ENCODE data around the gene C1orf53.

Gene C1orf53

DNA sequence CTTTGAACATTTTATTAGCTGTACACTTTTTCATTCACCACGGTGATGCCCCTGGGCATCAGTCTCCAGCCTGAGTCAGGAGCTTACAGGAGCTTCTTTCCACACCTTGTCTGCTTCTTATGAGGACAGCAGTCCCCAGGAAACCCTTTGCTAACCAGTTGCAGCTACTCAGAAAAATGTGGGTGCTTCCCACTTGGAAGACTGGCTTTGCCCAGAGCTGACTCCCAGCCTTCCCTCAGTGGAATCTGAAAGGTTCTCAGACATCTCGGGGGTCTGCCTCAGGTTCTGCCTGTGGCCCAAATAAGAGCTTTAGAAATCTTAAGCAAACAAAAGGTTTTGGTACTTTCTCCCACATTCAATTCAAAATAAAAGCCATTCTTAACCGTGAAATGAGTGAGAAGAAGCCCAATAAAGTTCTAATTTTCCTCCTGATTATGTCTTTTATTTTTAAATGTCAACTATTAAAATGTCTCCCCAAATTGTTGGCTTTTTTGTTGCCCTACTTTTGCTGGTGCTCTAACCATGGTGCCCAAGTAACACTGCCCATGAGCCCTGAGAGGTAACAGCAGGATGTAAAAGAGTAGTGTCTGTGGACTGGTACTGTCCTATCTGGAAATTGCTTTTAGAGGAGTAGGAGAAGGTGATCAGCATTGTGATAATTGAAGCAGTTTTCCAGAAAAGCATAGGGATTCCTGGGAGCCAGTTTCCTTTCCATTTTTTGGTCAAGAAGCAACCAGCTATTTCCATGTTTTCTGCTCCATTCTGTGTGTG lies 5.6 kb downstream of the C1orf53 start:
- in situ Hi-C loops (cut with MboI; ENCODE audit: low sequenced_read_pairs), result no loop called here

- in situ Hi-C loops (cut with MboI; ENCODE audit: low sequenced_read_pairs), result no loop called here
Measured at GRCh38 chr1:197908716-197909220, 6.3 kb downstream of the C1orf53 start.

GRCh38 chr1:197909384-197909783 lies 7.0 kb downstream of the C1orf53 start:
- in situ Hi-C loops (cut with MboI; ENCODE audit: low sequenced_read_pairs), result no loop called here

DNA sequence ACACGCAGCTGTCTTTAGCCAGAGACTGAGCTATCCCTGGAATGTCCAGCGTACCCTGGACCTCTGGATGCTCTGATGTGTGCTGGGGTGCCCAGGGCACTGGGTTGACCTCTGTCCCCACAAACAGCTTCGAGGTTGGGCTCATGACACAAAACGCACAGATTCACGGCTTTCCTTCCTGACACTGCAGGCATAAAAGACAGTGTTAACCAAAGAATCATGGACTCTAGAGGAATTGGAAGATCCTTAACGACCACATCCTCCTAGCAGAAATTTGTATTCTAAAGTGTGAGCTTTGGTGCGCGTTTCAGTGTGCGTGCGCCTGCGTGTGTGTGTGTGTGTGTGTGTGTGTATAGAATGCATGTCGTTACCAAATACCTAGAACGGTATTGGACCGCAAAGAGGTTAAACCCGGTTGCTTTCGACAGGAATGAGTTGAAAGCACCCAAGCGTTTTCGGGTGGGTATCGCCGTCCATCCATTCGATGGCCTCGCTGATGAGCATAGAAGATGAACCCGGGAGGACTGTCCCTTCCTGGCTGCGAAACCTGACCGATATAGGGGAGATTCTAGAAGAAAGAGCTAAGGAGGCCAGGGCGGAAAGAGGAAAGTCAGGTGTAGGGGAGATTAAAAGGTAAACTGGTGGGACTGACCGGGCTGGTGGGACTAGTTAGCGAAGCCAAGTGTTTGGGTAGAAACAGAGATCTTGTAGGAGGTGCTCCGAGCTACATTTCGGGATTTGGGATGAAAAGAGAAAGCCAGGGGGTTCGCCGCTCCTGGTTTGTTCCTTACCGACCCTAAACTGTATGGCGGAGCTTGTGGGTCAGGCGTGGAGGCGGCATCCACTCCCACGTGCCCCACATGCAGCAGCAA lies 7.9 kb downstream of the C1orf53 start:
- in situ Hi-C loops (cut with MboI; ENCODE audit: low sequenced_read_pairs), result no loop called here

GRCh38 chr1:197911111-197911856 lies 8.9 kb downstream of the C1orf53 start:
- in situ Hi-C loops (cut with MboI; ENCODE audit: low sequenced_read_pairs), result no loop called here

DNA sequence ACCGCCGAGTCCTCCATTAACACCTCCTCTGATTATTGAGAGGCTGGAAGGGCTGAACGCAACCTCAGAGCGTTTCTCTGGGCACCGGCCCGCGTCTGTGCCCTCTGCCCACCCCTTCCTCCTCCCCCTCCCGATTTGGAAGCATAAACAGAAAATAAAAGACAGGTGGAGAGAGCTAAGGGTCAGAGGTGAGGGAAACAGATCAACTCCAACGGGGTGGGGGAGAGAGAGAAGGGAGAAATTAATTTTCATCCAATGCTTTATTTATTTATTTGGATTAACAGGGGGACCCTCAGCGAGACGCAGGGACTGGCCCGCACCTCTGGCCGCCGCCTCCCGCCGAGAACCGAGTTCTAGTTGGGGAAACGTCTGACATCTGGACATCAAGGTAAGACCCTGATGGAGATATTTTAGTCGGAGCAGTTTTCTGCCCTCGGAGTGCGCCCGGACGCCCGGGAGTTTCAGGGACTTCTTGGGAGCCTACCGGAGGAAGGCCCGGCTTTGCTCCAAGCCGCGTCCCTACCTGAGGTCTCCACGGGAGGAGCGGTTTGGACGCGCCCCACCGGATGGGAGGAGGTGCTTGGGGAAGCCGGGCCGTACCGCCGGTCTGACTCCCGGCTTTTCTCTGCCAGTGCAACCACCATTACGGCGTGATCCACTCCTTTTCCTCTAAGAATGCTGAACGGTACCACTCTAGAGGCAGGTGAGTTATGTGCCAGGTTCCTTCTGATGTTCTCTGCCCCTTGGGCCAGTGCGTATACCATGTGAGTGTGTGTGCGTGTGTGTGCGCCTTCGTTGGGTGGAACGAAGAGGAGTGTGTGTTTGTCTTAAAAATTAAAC lies 9.6 kb downstream of the C1orf53 start:
- in situ Hi-C loops (cut with MboI; ENCODE audit: low sequenced_read_pairs), result no loop called here

GRCh38 chr1:197912739-197913494 lies 10.5 kb downstream of the C1orf53 start:
- in situ Hi-C loops (cut with MboI; ENCODE audit: low sequenced_read_pairs), result no loop called here

GRCh38 chr1:197913495-197914276 lies 11.3 kb downstream of the C1orf53 start:
- in situ Hi-C loops (cut with MboI; ENCODE audit: low sequenced_read_pairs), result no loop called here

DNA sequence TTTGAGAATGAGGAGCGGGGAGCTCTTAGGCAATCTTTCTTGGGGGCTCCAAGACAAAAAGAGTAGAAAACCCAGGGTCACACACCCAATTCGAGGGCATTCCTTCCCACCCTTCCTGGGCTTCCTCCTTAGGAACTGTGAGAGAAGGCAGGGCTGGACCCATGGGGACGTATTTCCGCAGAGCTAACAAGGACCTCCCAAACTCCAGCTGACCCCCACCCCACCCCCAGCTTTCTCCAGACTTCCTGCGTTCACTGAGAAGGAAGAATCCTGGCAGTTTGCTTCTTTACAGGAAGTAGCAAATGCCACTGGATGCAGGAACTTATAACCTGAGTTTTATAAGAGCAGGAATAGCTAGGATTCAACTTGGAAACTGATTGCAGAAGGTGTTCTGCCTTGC lies 12.1 kb downstream of the C1orf53 start:
- in situ Hi-C loops (cut with MboI; ENCODE audit: low sequenced_read_pairs), result no loop called here

DNA sequence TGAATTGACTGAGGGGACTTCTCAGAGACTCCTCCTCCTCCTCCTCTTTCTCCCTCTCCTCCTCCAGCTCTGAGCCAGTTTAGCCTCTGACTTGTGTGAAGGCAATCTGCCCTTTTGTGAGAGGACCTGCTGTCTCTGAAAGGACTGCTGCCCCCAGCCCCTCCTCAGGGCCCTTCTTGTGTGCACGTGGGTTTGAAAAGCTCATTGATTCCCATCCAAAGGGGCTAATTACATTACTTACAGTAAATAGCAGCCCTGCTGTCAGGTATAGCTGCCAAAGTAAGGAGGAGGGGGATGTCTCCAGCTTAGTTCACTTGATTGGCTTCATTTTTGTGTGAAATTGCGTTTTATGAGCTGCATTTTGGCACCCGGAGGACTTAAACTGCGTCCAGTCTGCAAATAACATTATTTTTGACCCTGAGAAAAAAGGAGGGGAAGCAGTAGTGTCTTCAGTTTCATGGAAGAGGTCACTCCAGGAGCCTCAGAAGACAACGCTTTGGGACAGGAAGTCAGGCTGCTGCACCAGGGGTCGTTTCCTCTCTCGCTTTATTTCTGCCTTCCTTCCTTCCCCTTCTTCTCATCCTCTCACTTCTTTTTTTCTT lies 12.9 kb downstream of the C1orf53 start:
- in situ Hi-C loops (cut with MboI; ENCODE audit: low sequenced_read_pairs), result no loop called here

DNA sequence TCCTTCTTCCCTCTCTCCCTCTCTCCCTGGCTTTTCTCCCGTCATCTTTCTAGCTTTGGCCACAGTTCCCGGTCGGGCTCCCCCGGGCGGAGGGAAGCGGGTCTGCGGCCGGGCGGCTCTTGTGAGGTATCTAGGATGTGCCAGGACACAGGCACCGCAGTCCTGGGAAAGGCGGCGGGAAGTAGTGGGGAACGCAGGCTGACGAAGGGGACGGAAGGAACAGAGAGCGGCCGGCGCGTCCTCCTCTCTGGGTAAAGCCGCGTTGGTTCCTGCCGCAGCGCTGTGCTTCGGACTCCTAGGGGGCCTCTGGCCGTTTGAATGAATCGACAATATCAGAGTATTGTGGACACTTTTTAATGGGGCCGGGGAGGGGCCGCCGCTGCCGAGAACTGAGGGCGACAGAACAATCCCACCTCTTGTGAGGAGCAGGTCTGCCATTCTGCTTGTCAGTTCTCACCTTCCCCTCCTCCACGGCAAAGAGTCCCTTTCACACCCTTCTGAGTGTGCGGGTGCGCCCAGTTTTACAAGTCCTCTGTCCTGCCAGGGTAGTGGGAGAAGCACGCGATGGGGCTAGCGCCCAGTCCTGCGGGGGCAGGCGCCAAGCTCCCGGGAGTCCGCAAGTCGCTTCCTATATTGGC lies 13.6 kb downstream of the C1orf53 start:
- in situ Hi-C loops (cut with MboI; ENCODE audit: low sequenced_read_pairs), result no loop called here

GRCh38 chr1:197916500-197916983 lies 14.1 kb downstream of the C1orf53 start:
- in situ Hi-C loops (cut with MboI; ENCODE audit: low sequenced_read_pairs), result no loop called here

- in situ Hi-C loops (cut with MboI; ENCODE audit: low sequenced_read_pairs), result no loop called here
Measured at GRCh38 chr1:197917805-197918651, 15.6 kb downstream of the C1orf53 start.

- in situ Hi-C loops (cut with MboI; ENCODE audit: low sequenced_read_pairs), result no loop called here
Measured at GRCh38 chr1:197918807-197919345, 16.4 kb downstream of the C1orf53 start.

DNA sequence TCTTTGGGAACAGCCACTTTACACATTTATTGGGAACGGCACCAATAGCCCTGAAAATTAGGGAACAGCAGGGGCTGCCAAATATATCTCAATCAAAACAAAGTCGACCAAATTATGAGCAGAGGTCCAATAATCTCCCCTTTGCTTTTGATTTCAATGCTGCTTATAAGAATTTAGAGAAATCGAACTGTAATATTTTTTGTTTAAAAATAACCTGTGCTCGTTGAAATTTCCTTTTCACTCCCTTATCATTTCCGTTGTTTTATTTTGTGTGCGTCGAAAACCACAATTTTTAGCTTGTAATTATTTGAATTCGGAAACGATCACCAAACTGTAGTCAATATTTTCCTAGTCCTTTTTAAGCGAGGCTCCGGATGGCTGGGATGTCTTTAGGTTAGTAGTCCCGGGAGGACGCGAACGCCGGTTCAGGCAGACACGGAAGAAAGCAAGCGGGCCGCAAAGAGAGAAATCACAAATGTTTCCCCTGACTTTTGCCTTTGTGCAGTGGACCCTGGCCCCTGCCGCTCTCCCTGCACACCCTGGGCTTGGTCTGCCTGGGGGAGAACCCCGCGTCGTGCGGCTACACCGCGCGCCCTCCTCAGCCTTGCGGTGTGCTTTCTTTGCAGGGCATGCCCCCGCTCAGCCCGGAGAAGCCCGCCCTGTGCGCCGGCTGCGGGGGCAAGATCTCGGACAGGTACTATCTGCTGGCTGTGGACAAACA lies 17.1 kb downstream of the C1orf53 start:
- in situ Hi-C loops (cut with MboI; ENCODE audit: low sequenced_read_pairs), result no loop called here

DNA sequence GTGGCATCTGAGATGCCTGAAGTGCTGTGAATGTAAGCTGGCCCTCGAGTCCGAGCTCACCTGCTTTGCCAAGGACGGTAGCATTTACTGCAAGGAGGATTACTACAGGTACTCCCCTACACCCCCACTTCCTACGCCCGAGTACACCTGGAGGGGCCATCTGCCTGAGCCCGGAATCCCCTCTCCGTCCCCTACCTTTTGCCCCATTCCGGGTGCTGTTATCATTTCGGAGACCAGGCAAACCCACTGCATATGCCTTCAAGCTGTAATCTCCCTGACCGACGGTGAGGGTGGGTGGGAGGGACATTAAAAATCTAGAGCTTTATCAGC lies 17.6 kb downstream of the C1orf53 start:
- in situ Hi-C loops (cut with MboI; ENCODE audit: low sequenced_read_pairs), result no loop called here

Data from hTERT RPE-1 (cell line).